SKM-1 treated with dmso at 0.1 percent for 144 hours (cell line): ENCODE data around the gene SFTPB.
"Not testable (repeated sequence)": the region's sequence is repeated elsewhere in the genome, so short reads cannot be mapped to it uniquely, and the experiment has no call there.

Experiments
- DNase-seq: peaks from one replicate; lab custom pipeline; 2025; ENCODE audit not compliant: unreplicated experiment; lab: John Stamatoyannopoulos, UW

The SFTPB gene

DNA sequence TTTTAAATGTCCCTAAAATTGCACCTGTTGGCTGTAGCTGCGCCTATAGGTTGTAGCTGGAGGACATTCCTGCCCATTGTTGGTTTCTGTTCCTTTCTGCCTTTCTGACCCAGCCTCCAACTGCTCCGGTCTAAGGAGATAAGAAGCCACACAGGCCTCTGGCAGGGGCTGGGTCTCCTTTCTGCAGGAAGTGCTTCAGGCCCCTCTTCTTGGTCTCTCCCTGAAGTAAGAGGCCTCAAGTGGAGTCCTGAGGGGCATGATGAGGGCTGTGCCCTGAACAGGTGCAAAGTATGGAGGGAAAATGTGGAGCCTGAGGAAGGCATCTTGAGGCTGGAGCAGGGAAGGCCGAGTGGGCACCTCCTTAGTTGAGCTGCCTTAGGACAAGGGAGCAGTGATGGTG, 10.4 kb upstream of the SFTPB start:
- DNase-seq, result no peak

DNA sequence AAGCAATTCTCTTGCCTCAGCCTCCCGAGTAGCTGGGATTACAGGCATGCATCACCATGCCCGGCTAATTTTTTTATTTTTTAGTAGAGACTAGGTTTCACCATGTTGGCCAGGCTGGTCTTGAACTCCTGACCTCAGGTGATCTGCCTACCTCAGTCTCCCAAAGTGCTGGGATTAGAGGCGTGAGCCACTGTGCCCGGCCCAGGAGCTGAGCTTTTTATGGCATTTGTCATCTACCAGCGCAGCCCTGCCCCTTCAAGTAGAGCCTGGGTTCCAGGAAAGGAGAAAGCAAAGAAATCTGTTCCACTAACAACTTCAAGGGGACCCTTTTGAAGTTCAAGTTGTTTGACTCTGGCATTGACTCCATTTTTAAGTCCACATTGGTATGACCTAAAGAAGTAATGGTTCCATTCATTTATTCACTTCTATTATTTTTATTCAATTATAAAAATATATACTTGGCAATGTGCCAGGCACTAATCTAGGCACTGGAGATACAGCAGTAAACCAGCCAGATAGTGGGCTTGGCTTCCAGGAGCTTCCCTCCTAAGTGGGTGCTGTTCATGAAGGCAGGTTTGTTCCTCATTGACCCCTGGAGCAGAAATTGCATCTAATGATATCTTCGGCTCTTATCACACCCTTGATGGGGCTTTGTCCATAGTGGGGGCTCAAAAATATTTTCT, 8.0 kb upstream of the SFTPB start:
- no peak for DNase-seq

DNA sequence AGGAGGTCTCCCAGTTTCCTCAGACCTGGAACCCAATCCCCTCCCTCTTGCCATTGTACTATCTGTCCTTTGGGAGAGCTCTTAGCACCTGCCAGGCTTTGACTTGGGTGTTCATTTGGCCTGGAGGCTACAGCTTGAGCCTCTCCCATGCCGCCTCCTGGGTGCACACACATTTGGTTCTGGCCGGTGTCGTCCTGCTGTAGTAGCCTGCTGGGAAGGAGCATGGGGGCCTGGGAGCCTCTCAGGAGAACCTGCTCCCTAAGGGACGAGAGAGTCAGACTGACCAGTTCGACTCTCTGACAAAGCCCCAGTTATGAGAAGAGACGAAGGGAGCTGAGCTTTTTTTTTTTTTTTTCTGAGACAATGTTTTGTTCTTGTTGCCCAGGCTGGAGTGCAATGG, 7.4 kb upstream of the SFTPB start:
- DNase-seq, result no peak

DNA sequence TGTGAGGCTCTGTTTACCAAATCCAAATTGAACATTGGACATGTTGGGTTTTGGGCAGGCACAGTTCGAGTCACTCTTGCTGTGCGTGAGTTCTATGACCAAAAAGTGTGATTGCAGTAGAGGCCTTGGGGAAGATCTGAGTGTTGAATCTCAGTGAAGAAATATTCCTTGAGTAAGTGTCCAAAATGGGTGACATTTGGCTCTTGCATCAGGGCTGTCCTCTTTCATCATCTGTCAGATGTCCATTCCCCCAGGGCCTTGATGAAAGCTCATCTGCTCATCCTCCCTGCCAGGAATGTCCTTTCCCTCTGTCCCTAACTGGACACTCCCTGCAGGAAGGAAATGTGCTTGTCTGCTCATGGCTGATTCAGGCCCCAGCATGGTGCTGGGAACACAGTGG, 6.4 kb upstream of the SFTPB start:
- peak; percentile 45 for DNase-seq

DNA sequence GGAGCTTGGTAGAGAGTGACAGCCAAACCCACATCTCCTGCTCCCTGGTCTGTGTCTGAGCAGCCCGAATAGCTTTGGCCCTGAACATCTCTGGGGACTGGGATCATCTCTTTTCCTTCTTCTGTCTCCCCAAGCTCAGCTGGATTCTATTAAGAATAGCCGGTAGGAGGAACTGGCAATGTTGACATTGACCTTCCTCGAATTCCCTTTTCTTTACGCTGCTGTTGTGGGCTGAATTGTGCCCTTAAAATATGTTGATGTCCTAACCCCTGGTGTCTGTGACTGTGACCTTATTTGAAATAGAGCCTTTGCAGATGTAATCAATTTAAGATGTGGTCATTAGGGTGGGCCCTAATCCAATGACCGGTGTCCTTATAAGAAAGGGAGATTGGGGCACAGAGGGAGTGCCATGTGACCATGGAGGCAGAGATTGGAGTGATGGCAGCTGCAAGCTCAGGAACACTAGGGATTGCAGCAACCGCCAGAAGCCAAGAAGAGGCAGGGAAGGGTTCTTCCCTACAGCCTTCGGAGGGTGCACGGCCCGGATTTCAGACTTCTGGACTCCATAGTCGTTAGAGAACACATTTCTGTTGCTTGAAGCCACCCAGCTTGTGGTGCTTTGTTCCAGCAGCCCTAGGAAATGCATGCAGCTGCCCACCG, 5.8 kb upstream of the SFTPB start:
- DNase-seq, result no peak

DNA sequence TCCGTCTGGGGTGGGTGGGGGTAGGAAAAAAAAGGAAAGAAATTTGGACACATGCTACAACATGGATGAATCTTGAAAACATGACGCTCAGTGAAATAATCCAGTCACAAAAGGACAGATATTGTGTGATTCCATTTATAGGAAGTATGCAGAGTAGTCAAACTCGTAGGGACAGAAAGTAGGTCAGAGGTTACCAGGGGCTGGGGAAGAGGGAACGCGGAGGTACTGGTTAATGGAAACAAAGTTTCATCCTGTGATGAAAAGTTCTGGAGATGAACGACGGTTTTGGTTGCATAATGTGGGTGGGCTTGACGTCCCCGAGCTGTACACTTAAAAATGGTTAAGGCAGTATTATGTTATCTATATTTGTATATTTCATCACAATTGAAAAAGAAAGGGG, 4.5 kb upstream of the SFTPB start:
- peak; percentile 45 for DNase-seq

DNA sequence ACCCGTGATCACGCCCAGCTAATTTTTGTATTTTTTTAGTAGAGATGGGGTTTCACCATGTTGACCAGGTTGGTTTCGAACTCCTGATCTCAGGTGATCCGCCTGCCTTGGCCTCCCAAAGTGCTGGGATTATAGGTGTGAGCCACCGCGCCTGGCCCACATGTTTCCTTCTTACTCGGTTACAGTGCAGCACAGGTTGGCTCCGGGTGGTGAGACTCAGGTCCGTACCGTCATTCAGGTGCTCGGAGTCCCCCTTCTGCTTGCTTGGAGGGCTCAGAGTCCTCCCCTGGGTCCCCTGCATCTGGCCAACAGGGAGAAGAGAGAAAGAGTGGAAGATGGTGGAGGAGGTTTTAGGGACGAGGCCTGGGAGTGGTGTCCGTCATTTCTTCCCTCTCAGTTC, 2.4 kb upstream of the SFTPB start:
- DNase-seq, result not testable (repeated sequence)

DNA sequence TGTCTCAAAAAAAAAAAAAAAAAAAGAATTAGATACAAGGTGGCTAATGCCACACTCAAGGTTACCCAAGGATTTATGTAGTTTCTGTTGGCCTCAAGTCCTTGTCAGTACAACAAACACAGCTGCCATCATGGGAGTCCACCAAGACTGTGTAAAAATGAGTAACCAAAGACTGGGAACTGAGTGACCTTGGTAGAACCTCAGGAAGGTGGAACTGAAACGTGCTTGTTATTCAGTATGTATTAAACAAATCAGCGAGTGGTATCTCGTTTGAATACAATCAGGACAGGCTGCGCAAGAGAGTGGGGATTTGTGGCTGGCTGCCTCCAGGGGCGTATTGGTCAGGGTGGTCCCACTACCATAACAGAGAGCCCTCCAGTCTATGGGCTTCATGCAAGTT, 1.6 kb upstream of the SFTPB start:
- no peak for DNase-seq

DNA sequence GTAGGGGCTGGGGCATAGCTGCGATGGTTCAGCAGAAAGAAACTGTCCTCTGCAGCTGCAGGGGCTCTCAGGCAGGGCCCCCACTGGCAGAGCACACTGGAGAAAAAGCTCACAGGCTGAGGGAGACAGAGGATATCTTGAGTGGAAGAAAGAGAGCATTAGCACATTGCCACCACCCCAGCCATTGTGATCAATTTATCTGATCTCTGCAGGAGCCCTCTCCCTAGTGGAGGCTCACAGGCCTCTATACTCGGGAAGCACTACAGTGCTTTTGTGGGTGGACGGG, 801 bp upstream of the SFTPB start:
- DNase-seq, result no peak

DNA sequence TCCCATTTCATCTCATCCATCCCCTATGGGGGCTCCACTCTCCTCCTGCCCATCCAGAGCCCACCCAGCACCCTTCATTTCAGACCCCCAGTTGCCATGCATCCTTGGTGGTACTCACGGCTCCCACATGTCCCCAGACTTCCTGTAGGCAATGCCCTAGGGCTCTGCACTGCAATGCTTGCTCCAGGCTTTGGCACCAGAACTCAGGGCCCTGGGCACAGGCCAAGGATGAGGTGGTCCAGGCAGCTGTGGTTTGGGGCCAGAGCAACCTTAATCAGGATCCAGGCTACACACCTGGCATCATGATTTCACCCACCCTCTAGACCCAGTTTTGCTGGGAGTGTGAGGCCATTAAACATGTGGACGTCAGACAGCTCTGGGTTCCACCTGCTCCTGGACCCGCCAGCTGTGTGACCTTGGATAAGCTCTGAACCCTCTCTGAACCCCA, 414 bp downstream of the SFTPB start:
- no peak for DNase-seq

DNA sequence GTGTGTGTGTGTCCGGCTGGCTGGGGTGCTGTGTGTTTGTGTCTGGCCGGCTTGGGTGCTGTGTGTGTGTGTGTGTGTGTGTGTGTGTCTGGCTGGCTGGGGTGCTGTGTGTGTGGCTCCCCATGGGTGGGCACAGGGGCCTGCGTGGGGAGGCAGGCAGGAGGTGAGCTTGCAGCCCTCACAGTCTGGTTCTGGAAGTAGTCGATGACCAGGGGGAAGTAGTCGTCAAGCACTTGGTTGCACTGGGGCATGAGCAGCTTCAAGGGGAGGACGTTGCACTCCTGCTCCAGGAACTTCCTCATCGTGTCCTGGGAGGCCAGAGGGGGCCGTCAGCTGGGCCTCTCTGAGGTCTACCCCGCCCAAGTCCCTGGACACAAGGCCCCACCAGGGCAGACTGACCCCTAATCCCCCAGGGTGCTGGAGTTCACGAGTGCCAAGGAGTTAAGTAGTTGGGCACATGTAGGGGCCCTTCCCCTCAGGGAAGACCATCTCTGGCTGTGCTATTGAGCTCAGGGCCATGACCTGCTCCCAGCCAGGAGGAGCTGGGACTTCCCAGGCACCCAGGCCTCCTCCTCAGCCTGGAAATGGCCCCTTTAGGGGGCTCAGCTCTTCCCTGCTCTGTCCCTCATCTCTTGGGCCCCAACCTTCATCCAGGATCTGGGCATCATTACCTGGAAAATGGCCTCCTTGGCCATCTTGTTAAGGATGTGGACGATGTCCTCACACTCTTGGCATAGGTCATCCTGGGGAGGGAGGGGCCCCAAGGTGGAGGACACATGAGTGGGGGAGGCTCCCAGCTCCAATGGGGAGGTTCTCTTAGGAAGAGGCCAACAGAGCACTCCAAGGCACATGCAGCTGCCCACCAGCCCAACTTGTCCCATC, 1.3 kb downstream of the SFTPB start:
- peak; percentile 89 for DNase-seq

DNA sequence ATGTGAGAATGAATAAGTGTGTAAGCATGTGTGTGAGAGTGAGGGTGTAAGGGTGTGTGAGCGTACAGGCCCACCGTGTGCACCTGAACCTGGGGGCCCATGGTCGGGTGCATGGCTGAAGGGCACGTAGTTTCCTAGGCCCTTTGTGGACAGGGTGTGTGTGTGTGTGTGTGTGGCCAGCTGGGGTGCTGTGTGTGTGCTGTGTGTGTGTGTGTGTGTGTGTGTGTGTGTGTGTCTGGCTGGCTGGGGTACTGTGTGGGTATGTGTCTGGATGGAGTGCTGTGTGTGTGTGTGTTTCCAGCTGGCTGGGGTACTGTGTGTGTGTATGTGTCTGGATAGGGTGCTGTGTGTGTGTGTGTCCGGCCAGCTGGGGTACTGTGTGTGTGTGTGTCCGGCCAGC, 2.0 kb downstream of the SFTPB start:
- no peak for DNase-seq

DNA sequence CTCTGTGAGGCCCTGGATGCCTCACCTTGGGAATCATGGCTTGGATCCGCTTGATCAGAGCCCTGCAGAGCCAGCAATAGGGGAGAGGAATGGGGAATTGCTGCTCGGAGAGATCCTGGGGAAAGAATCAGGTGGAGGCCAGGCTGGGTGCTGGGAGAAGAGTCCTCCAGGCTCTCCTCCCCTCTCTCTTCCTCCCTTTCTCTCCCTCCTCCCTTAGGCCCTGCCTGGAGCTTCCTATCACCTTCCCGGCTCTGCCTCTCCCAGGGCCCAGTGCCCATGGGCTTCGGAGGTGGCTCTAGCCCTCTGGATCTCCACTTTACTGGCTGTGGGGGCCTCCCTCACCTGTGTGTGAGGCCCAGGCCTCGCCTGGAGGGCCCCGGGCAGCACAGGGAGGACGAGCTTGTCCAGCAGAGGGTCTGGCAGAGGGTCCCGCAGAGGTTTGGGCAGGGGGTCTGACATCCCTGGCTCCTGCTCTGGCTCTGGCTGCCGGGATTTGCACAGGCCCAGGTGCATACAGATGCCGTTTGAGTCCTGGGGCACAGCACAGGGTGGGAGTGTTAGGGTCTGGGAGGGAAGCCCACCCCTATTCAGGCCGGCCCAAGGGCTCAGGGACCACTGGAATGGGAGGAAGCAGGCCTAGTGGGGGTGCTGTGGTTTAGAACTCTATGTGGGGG, 2.6 kb downstream of the SFTPB start:
- no peak for DNase-seq

DNA sequence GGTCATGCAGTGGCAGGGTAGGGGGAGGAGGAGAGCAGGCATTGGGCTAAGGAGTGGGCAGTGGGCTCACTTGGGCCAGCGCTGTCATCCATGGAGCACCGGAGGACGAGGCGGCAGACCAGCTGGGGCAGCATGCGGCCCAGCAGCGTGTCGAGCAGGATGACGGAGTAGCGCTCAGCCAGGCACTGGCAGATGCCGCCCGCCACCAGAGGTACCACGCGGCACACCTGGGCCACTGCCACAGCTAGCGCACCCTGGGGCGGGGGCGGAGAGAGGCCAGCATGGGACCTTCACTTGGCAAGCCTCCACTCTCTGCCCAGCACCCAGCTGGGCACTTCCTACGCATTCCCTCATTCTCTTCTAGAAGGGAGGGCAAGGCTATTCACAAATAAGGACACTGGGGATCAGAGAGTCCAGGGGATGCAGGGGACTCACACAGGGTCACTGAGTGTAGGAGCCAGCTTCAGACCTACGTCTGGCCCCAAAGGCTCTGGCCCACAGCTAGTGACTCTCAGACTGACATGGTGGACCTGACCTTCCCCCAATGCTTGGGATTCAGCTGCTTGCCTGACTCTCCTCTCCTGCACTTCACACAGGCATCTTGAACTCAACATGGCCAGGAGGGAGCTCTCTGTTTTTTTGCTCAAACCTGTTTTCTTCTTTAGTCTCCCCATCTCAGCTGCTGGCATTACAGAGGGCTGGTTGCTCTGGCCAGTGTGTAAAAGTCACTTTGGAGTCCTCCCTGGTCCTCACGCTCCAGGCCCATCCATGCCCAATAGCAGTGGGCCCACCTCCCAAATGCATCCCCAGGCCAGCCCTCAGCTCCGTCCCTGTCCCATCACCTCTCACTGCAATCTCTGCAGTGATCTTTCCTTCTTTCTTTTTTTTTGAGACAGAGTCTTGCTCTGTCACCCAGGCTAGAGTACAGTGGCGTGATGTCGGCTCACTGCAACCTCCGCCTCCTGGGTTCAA, 4.1 kb downstream of the SFTPB start:
- no peak for DNase-seq

DNA sequence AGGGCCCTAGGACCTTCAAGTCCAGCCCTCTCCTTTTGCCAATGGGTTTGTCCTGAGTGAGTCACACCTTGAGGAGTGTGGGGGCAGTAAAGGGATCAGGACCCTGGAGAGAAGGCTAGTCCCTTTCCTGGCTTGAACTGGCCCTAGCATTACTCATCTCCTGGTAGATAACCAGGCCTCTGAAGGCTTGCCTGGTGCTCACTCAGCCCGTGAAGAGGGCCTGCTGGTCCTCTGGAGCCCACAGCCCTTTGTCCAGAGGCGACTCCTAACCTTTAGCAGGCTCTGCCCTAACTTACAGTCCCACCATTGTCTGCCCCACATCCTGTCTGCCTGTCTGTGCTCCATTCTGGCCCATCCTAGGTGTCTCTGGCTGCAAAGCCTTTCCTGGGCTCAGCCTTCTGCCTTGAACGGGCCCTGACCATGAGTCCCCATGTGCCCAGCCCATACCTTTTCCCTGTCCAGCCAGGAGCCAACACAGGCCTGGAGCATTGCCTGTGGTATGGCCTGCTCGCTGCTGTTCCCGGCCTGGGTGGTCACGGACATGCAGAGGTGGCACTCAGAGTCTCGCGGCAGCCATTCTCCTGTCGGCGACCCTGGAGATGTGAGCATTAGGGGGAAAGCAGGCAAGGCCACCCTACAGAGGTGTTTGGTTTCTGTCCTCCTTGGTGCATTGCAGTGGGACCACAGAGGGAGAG, 5.0 kb downstream of the SFTPB start:
- DNase-seq, result no peak

DNA sequence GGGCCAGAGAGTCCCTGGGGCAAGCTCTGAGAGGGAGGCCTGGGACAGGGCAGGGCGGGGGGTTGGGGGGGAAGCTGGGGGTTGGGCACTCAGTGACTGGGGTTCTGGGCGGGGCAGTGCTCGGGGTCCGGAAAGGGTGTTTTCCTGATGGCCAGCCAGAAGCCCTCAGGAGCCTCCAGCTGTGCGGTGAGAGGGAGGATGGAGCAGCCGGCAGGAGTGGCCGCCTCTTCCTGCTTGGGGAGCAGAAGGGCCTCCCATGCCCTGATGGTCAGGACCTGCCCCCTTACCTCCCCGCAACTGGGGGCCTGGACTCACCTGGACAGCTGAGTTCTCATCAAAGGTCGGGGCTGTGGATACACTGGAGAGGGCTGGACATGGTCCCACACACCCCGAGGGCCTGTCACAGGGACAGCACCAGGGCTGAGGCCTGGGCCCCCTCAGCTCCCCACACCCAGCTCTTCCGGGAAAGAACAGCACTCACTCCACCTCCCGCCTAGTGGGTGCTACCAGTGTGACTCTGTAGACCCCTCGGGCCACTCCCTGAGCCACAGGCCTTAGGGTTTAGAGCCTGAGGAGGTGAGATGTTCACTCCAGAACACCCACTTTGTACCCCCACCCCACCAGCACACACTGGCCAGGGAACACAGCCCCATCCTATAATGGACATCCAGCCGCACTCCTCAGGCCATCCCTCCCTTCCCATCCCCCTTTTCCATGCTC, 6.7 kb downstream of the SFTPB start:
- no peak for DNase-seq

DNA sequence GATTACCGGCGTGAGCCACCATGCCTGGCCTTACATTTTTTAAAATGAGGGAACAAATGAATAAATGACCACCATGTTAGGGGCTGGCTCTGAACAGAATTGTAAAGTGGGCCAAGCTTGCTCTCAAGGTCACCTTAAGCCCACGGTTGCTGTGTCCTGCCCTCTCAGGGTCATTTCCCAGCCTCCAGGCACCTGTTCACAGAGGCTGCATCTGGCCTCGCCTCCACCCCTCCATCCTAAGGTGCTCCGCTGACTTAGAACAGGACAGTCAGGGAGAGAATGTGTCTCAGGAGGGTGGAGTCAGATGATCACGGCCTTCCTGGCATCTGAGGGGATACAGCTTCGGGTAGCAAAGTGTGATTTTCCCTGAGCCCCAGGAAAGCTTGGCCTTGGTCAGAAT, 7.3 kb downstream of the SFTPB start:
- no peak for DNase-seq

DNA sequence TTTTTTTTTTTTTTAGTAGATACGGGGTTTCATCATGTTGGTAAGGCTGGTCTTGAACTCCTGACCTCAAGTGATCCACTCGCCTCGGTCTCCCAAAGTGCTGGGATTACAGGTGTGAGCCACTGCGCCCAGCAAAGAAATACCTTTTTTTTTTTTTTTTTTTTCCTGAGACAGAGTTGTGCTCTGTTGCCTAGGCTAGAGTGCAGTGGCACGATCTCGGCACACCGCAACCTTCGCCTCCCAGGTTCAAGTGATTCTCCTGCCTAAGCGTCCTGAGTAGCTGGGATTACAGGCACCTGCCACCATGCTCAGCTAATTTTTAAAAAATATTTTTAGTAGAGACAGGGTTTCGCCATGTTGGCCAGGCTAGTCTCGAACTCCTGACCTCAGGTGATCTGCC, 7.7 kb downstream of the SFTPB start:
- DNase-seq, result not testable (repeated sequence)

DNA sequence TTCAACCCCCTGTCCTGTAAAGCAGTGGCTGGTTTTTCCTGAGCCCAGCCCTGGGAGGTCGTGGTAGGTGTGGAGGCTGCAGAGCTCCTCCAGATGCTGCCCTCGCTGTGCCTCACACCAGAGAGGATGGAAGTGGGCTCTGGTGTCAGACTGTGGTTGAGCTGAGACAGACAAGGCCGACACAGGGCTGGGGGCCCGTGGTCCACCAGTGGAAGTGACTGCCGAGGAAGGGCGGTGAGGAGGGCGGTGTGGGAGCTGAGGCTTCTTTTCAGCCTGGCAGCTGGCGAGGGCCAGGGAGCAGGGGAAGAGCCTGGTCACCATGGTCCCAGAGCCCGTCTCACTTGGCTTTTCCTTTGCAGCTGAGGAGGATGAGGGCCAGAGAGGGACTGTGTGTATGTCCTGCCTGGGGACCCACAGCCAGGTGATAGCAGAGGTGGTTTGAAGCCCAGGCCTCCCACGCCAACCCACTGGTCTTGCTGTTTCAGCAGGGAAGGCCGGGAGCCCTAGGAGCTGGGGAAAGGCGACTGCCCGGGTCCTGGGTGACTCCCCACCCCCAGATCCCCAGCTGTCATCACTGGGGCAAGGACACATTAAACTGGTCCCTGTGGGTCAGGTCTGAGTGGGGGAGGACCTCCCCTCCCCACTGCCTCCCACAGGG, 8.5 kb downstream of the SFTPB start:
- no peak for DNase-seq
